Ovary (tissue), 9 donors: Measurements from ENCODE around the gene RASA3. TPM values are rescaled to one million over a fixed set of nuclear protein-coding genes. Genes with fewer than 3 reads are reported as not detected.

ENCODE experiments used
- DNase-seq, 5 donors: peaks; one replicate each; pipeline ENCODE4 v3.0.0-alpha.2; 2019 to 2020
- H3K27ac ChIP-seq, 2 donors: fragments of 200-600 bp; one replicate each; pipeline versions ENCODE4 v1.5.1 to v1.8.0; 2019 to 2022
- H3K27me3 ChIP-seq: fragments of 200-600 bp; one replicate; pipeline ENCODE4 v1.8.0; 2022
- H3K36me3 ChIP-seq: fragments of 200-600 bp; sonication (generic); one replicate; pipeline ENCODE4 v1.5.1; 2019
- H3K4me1 ChIP-seq: one replicate; pipeline ENCODE4 v1.8.1; 2013; ENCODE audit warnings: mild to moderate bottlenecking, moderate library complexity; ENCODE audit not compliant: insufficient read depth
- H3K4me3 ChIP-seq: fragments of 200-600 bp; sonication (generic); one replicate; pipeline ENCODE4 v1.5.1; 2017
- H3K9me3 ChIP-seq, 2 donors: fragments of 200-600 bp in 1 of 2; sonication (generic) in 1 of 2; one replicate each; pipeline versions ENCODE4 v1.5.1 to v1.8.1; 2013 to 2019; ENCODE audit warnings: mild to moderate bottlenecking in 1 of 2, moderate library complexity in 1 of 2
- EP300 ChIP-seq: sonication (generic); formaldehyde crosslinking; IDR thresholded peaks from one replicate; pipeline ENCODE4 v1.6.1; 2017; ENCODE audit warnings: antibody characterized with exemption
- POLR2A ChIP-seq: fragments of 450-650 bp; IDR thresholded peaks from one replicate; pipeline ENCODE4 v1.6.1; 2017; ENCODE audit warnings: antibody characterized with exemption, mild to moderate bottlenecking, moderate library complexity
- WGBS, 3 donors: extraction: QIAGEN DNeasy Blood & Tissue Kit in 1 of 3; methylation state at CpG; one replicate each; pipeline versions ENCODE4 v1.1.5 to v1.1.7; 2013 to 2017; 5-methylcytosine and 5-hydroxymethylcytosine counted together
- intact Hi-C, 4 donors: fragments of 100-400 bp; cut with DNase I; formaldehyde crosslinking; loops; one replicate each; pipeline versions ENCODE4 v1.11.0 to v1.15.1; 2022 to 2023
- polyA plus RNA-seq, 2 donors: library from polyadenylated mRNA; stranded (reverse); fragments of 200-250 nt in 1 of 2; fragments of 350-450 nt in 1 of 2; fragmentation: Illumina TruSeq in 1 of 2; extraction: RNeasy Lipid Tissue Mini Kit (QIAGEN cat#74804) in 1 of 2; gene quantifications; one replicate each; pipeline ENCODE4 v1.2.3, GENCODE V29; 2013 to 2014
- total RNA-seq, 7 donors: library from RNA; depleted of rRNA in 2 of 7; stranded (reverse); fragments of >200 nt in 2 of 7; fragmentation: NEBNext Ultra II Directional in 3 of 7; extraction: Animal tissue kit (Norgen Biotek cat#: 25700) in 3 of 7; gene quantifications; one replicate each; pipeline versions ENCODE4 v1.1.0 to v1.2.4, GENCODE V29; 2016 to 2023
- TF ChIP-seq, protein P1 (sequence below), 3 donors: fragments of 450-650 bp in 2 of 3; fragments of 200-600 bp in 1 of 3; IDR thresholded peaks; one replicate each; pipeline versions ENCODE4 v1.5.1 to v1.8.0; 2016 to 2022; ENCODE audit warnings: antibody characterized with exemption in 3 of 3, mild to moderate bottlenecking in 1 of 3
- donor health status: DM: no; HTN: no; CAD: no; lungs with moderate emphysema.
- donor health status: DM: no; HTN: no; CAD: no.
- donor health status: Bipolar disorder and iron deficiency.
- donor health status: DM: yes; HTN: yes; CAD: no.
- donor health status: DM: no; HTN: no; CAD: no.
- donor health status: DM: yes; HTN: yes; CAD: no.

Gene RASA3
- total and polyA plus RNA-seq, 9 donors: 5.4 to 16.9 (median 9.4) TPM

DNA sequence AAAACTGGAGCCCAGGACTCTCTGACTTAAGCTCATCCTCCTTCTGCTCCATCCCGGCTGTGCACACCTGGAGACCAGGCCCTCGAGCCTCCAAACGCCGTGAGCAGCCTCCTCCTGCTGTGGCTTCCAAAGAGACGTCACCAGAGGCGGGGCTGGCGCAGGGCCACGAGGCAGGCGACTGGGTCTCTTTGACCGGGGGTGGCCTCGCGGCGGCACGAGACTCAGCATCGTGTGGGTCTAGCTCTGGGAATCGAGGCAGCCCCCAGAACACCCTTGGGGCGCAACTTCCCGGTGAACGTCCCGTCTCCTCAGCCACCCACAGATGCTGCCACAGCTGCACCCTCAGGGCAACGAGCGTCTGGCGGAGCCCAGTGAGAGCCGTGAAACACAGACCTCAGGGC is 22.8 kb downstream of the RASA3 start:
- TF ChIP-seq, protein P1, sequence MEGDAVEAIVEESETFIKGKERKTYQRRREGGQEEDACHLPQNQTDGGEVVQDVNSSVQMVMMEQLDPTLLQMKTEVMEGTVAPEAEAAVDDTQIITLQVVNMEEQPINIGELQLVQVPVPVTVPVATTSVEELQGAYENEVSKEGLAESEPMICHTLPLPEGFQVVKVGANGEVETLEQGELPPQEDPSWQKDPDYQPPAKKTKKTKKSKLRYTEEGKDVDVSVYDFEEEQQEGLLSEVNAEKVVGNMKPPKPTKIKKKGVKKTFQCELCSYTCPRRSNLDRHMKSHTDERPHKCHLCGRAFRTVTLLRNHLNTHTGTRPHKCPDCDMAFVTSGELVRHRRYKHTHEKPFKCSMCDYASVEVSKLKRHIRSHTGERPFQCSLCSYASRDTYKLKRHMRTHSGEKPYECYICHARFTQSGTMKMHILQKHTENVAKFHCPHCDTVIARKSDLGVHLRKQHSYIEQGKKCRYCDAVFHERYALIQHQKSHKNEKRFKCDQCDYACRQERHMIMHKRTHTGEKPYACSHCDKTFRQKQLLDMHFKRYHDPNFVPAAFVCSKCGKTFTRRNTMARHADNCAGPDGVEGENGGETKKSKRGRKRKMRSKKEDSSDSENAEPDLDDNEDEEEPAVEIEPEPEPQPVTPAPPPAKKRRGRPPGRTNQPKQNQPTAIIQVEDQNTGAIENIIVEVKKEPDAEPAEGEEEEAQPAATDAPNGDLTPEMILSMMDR (IDR thresholded peaks at IDR 0.05): no peak
- no peak for TF ChIP-seq EP300
- H3K4me1 ChIP-seq: peaks cover 6% of the 10 kb centered on the region
- H3K36me3 ChIP-seq: no peaks in the 10 kb centered on the region
- DNase-seq: peak in 4 of 5 donors; percentile 21 to 34 (median 26)
- H3K27ac ChIP-seq: no peak overlapping the region
- WGBS, 3 donors: 42 to 77% (median 60%) methylated on average over 22 to 24 of the region's 24 CpGs
- intact Hi-C loops: no loop called here
- H3K27me3 ChIP-seq: no peaks in the 10 kb centered on the region
- no peaks in the 10 kb centered on the region for H3K9me3 ChIP-seq
- no peak overlapping the region for H3K4me3 ChIP-seq

DNA sequence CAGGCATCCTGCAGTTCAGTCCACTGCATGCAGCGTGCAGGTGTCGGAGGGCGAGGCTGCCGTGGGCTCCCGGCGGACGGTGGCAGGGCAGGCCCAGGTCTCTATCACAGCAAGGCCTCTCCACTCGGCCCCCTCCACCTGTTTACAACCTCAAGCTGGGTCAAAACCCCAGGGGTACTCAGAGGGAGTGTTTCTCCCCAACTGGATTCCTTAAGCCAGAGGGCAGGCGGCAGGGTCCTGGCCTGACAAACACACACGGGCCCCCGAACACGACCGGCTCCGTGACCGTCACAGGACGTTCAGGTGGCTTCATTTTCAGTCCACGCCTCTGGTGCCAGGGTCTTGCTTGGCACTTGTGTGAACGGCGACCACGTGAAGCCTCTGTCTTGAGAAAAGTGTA is 23.5 kb downstream of the RASA3 start:
- DNase-seq: peak in 4 of 5 donors; percentile 13 to 17 (median 14)

DNA sequence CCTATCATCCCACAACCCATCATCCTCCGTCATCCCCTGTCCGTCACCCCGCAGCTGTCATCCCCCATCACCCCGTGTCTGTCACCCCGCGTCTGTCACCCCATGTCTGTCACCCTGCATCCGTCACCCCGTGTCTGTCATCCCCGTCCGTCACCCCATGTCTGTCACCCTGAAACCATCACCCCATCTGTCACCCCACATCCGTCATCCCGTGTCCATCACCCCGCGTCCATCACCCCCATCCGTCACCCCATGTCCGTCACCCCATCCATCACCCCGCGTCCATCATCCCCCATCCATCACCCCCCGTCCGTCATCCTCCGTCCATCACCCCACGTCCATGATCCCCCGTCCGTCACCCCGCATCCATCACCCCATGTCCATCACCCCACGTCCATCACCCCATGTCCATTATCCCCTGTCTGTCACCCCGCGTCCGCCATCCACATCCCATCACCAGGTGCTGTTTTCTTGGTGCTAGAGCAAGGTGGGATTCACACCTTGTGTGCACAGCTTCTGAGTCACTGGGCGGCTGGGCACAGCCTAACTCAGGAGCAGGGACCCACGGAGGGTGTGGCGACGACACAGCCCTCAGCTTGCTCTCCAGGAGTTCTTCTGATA is 24.2 kb downstream of the RASA3 start:
- Histone ChIP-seq H3K27me3 (no peaks in the 10 kb centered on the region), H3K9me3 (no peaks in the 10 kb centered on the region), H3K4me1 (peaks cover 6% of the 10 kb centered on the region), H3K27ac (no peak overlapping the region), H3K36me3 (no peaks in the 10 kb centered on the region), H3K4me3 (no peak overlapping the region)
- TF ChIP-seq EP300 (no peak), POLR2A (no peak)
- TF ChIP-seq, protein P1 (IDR thresholded peaks at IDR 0.05): no peak
- 90 to 95% (median 93%) methylated on average over 32 to 33 of the region's 33 CpGs for WGBS, 3 donors
- intact Hi-C loops: no loop called here
- DNase-seq: peak in 2 of 5 donors; percentile 12 to 15

More for the DNA sequence above, 23.5 kb downstream of the RASA3 start:
- Histone ChIP-seq H3K36me3 (no peaks in the 10 kb centered on the region), H3K4me3 (no peak overlapping the region), H3K9me3 (no peaks in the 10 kb centered on the region), H3K27me3 (no peaks in the 10 kb centered on the region), H3K4me1 (peaks cover 6% of the 10 kb centered on the region), H3K27ac (no peak overlapping the region)
- no peak for TF ChIP-seq EP300
- TF ChIP-seq, protein P1 (IDR thresholded peaks at IDR 0.05): no peak
- intact Hi-C loops: no loop called here
- WGBS, 3 donors: 85 to 90% (median 89%) methylated on average over 20 of the region's 20 CpGs

DNA sequence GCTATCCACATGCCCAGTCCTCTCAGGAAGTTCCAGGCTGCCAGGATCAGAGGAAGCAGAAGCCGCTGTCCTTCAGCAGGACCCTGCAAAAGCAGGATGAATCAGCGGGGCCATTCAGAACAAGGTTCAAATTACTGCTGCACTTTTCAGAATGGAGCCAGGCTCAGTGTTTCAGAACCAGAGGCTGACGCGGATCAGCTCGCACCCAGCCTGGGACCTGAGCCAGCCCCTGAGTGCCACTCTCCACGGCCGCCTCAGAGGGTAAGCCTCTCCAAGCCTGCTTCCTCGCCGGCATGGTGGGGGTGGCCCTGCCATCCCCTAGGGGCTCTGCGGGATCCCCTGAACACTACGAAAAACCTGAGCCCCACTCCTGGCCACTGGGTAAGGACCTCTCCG is 24.7 kb downstream of the RASA3 start:
- 76 to 82% (median 80%) methylated on average over 12 of the region's 12 CpGs for WGBS, 3 donors
- Histone ChIP-seq H3K4me1 (peaks cover 6% of the 10 kb centered on the region), H3K27ac (no peak overlapping the region)

More for the DNA sequence above, 24.7 kb downstream of the RASA3 start:
- intact Hi-C loops: no loop called here
- Histone ChIP-seq H3K9me3 (no peaks in the 10 kb centered on the region), H3K36me3 (no peaks in the 10 kb centered on the region), H3K4me3 (no peak overlapping the region), H3K27me3 (no peaks in the 10 kb centered on the region)
- DNase-seq: peak in 3 of 5 donors; percentile 9 to 21 (median 14)
- TF ChIP-seq, protein P1 (IDR thresholded peaks at IDR 0.05): no peak
- TF ChIP-seq EP300 (no peak), POLR2A (no peak)
